ENCODE measurements around the gene YWHAE.
"Not testable (repeated sequence)": the region's sequence is repeated elsewhere in the genome, so short reads cannot be mapped to it uniquely, and the experiment has no call there.

YWHAE gene

GRCh38 chr17:1399679-1400512, at the start of gene YWHAE:
Gene YWHAE (minus strand): TSS chr17:1400222. CDS start chr17:1400110, 112 bp downstream.
- peak; percentile 99 for DNase-seq

DNA sequence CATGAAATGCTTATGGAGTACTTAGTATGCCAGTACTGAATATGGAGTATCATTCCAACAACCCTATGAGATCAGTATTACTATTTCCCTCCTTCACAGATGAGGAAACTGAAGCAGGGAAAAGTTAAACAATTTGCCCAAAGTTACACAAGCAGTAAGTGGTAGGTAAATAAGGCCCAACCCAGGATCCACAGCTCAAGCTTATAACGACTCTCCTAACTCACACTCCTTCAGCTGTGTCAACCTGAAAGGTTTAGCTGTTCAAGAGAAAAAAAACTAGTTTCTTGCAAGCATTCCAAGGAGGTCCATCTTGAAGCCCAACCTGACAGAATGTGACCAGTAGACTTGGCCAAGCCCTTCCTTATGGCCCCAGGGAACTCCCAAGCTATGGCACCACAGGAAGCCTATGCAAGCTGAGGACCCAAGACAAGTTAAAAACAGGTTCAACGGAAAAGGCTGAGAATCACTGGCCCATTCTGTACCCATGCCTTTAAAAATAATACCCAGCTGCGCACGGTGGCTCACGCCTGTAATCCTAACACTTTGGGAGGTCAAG, 49.5 kb upstream of the YWHAE start:
- no peak for DNase-seq

GRCh38 chr17:1447052-1447451, 47.0 kb upstream of the YWHAE start:
- DNase-seq = no peak

DNA sequence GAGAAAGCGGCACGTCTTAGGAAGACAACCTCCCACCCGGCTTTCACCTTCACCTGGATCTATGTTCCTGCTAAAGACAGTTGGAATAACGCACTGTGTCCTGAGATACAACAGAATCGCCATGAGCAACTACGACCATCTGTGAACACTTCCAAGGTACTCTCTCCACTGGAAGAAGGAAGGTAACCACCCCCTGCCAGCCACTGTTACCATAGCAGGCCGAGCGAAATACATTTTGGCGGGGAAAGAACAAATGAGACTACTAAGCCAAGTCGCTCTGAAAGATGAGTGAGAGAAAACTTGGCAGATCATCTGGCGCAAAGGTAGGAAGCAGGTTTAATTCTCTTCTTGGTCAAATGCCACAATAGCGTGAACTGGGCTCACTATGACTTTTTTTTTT, 46.2 kb upstream of the YWHAE start:
- DNase-seq = no peak

DNA sequence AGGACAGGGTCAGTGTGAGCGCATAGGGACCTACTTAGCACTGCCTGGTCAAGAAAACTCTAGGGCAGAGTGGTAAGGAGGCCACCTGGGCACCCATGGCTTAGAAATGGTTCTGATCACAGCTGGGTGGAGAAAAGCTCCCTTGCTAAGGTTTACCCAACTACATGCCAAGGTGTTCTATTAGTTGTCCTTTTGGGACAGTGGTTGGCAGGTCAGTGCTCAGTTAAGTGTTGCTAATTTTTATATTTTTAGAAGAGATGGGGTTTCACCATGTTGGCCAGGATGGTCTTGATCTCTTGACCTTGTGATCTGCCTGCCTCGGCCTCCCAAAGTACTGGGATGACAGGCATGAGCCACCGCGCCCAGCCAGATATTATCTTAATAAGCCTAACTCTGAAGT, 45.7 kb upstream of the YWHAE start:
- DNase-seq = not testable (repeated sequence)

DNA sequence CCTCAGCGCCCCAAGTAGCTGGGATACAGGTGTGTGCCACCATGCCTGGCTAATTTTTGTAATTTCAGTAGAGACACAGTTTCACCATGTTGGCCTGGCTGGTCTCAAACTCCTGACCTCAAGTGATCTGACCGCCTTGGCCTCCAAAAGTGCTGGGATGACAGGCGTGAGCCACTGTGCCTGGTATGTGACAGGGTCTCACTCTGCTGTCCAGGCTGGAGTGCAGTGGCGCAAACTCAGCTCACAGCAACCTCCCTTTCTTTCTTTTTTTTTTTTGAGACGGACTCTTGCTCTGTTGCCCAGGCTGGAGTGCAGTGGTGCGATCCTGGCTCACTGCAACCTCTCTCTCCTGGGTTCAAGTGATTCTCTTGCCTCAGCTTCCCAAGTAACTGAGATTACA, 42.7 kb upstream of the YWHAE start:
- not testable (repeated sequence) for DNase-seq

- no peak for DNase-seq
Observed at GRCh38 chr17:1442187-1442586, 42.2 kb upstream of the YWHAE start.

DNA sequence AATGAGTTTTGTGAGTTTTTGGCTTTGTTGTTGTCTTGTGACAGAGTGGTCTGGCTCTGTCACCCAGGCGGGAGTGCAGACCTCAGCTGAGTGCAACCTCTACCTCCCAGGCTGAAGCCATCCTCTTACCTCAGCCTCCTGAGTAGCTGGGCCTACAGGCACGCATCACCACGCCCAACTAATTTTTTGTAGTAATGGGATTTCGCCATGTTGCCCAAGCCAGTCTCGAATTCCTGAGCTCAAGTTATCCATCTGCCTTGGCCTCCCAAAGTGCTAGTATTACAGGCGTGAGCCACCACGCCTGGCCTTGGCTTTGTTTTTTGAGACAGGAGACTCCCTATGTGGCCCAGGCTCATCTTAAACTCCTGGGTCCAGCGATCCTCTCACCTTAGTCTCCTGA, 40.9 kb upstream of the YWHAE start:
- no peak for DNase-seq

DNA sequence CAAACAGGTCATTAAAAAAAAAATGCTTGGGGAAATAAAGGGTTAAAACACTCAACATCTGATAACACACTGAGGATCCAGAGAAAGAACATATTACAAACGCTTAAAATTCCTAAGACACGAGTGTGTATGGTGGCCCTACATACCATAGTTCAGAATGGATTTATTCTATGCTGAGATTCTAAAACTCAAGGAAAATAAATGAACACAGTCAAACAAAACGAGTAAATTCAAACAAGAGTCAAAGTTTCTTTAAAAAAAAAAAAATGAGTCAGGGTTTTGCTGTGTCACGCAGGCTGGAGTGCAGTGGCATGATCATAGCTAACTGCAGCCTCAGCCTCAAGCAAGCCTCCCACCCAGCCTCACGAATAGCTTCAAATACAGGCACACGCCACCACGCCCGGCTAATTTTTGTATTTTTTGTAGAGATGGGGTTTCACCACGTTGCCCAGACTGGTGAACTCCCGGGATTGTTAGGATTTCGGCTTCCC, 38.6 kb upstream of the YWHAE start:
- DNase-seq = no peak

GRCh38 chr17:1435326-1435725, 35.3 kb upstream of the YWHAE start:
- no peak for DNase-seq

GRCh38 chr17:1434150-1434549, 34.1 kb upstream of the YWHAE start:
- no peak for DNase-seq

DNA sequence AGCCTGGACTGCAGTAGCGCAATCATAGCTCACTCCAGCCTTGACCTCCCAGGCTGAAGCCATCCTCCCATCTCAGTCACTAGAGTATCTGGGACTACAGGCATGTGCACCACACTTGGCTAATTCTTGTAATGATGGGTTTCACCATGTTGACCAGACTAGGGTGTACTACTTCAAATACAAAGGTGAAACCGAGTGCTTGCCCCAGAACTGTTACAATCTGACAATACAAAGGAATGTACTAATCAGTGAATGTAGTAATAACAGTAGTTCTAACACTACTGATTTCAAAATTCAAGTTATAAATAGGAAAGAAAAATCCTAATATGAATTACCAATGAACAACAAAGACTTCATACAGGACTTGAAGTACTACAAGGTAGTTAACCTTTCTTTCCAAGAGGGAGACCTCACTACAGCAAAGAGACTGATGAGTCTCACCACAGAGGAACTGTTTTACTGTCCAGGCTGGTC, 31.6 kb upstream of the YWHAE start:
- DNase-seq = no peak

- no peak for DNase-seq
Observed at GRCh38 chr17:1423456-1424135, 23.6 kb upstream of the YWHAE start.

DNA sequence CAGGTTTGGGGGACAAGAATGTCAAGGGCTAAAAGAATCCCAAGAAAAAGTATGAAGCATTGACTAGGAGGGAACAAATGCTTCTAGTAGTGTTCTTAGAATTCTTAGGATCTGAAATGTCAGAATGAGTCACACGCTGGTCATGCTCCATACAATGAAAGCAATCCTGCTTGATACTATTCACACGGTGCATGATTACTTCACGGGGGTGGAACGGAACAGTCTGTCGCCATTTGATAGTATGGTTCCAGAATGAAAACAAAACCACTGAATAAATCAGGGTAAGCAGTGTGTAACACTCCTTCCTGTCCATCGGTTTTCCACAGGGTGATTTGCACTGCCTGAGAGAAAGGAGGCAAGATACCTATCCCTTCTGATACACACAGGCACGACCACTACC, 22.9 kb upstream of the YWHAE start:
- no peak for DNase-seq

GRCh38 chr17:1421470-1421869, 21.4 kb upstream of the YWHAE start:
- DNase-seq = no peak

DNA sequence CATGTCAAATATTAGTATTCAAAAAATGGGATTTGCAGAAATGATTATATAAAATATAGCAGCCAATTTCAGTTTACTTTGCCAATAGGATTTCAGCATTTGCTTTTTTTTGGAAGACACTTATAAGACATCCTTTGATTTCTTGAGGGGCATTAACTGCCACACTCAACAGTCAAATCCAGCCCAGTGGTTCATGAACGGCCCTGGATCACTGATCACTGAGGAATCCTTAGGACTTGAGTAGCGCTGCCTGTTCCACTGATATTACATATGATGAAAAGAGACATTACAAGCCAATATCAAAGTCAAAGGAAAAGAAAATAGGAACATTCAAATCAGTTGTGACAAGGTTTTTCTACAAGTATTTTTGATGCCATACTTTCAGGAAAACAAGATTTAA, 21.0 kb upstream of the YWHAE start:
- no peak for DNase-seq

GRCh38 chr17:1420163-1420562, 20.1 kb upstream of the YWHAE start:
- DNase-seq = no peak

- DNase-seq = not testable (repeated sequence)
Observed at GRCh38 chr17:1418476-1418875, 18.5 kb upstream of the YWHAE start.

DNA sequence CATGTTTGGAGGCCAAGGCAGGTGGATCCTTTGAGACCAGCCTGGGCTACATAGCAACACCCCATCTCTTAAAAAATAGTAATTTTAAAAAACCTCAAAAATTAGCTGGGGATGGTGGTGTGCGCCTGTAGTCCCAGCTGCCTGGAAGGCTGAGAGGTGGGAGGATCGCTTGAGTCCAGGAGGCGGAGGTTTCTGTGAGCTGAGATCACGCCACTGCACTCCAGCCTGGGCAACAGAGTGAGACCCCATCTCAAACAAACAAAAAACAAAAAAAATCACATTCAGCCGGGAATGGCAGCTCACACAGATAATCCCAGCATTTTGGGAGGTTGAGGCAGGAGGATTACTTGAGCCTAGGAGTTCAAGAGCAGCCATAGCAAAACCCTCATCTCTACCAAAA, 16.4 kb upstream of the YWHAE start:
- DNase-seq = no peak

GRCh38 chr17:1414634-1415033, 14.6 kb upstream of the YWHAE start:
- no peak for DNase-seq

- no peak for DNase-seq
Observed at GRCh38 chr17:1414001-1414574, 14.1 kb upstream of the YWHAE start.

DNA sequence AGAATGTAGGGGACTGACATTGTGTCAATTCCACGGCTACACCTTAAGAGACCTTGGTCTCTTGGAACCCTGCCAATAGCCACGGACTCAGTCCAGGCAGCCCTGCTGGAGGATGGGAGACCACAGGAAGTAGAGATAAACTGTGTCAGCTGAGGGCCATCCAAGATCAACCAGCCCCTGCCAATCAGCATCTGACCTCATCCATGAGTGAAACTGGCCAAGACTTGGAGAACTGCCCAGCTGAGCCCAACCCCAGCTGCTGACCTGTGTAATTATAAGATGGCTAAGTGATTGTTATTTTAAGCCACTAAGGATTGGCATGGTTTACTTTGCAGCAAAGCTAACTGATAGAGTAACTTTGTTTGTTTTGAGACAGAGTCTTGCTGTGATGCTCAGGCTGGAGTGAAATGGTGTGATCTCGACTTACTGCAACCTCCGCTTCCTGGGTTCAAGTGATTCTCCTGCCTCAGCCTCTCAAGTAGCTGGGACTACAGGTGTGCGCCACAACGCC, 13.3 kb upstream of the YWHAE start:
- peak; percentile 62 for DNase-seq

Data from right forelimb (tissue), 1 donor.